ENCODE measurements around the gene SSBP2. TPM values are rescaled to one million over a fixed set of nuclear protein-coding genes. Genes with fewer than 3 reads are reported as not detected.
"Not testable (repeated sequence)": the region's sequence is repeated elsewhere in the genome, so short reads cannot be mapped to it uniquely, and the experiment has no call there.

Gene SSBP2
- total RNA-seq, 1 donor from 2014 or later = 7.9 TPM

DNA sequence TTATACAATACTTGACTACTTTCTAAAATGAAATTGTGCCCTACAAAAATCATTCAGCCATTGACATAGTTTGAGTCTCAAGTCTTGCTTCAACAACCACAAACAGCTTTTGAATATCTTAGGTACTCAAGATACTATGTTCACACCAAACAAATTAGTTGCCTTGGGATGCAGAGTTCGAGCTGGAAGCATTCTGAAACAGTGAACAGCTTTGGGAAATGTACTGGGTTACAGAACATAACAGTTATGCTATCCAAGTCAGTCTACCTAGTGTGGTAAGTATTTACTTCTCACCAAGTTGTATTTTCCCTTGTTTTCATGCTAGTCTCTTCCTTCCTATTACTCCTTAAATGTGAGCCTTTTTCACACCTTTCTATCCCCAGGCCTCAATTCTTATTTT is 143.2 kb downstream of the SSBP2 start:
- TF ChIP-seq CTCF (IDR thresholded peaks at IDR 0.05; ENCODE audit: insufficient read depth, low read length, severe bottlenecking) = no peak
- FAIRE-seq (no peak), DNase-seq (ENCODE audit: low read depth) (no peak)
- Histone ChIP-seq H3K36me3 (ENCODE audit: control insufficient read depth, insufficient read depth, low read length) (peaks cover 1% of the 10 kb centered on the region), H3K27me3 (ENCODE audit: control insufficient read depth, insufficient read depth, low read length) (no peaks in the 10 kb centered on the region), H3K4me3 (ENCODE audit: low read depth, low read length) (no peak overlapping the region)

- DNase-seq (ENCODE audit: low read depth) = no peak
- H3K4me3 ChIP-seq (ENCODE audit: low read depth, low read length) = no peak overlapping the region
- H3K36me3 ChIP-seq (ENCODE audit: control insufficient read depth, insufficient read depth, low read length) = peaks cover 1% of the 10 kb centered on the region
- no peak for FAIRE-seq
- no peaks in the 10 kb centered on the region for H3K27me3 ChIP-seq (ENCODE audit: control insufficient read depth, insufficient read depth, low read length)
- no peak for TF ChIP-seq CTCF (IDR thresholded peaks at IDR 0.05; ENCODE audit: insufficient read depth, low read length, severe bottlenecking)
These were observed 144.7 kb downstream of the SSBP2 start for GRCh38 chr5:81606150-81606549.

GRCh38 chr5:81605299-81605698 is 145.6 kb downstream of the SSBP2 start:
- no peak for DNase-seq (ENCODE audit: low read depth)
- no peak overlapping the region for H3K4me3 ChIP-seq (ENCODE audit: low read depth, low read length)
- no peaks in the 10 kb centered on the region for H3K27me3 ChIP-seq (ENCODE audit: control insufficient read depth, insufficient read depth, low read length)
- TF ChIP-seq CTCF (IDR thresholded peaks at IDR 0.05; ENCODE audit: insufficient read depth, low read length, severe bottlenecking) = no peak
- H3K36me3 ChIP-seq (ENCODE audit: control insufficient read depth, insufficient read depth, low read length) = peaks cover 1% of the 10 kb centered on the region
- FAIRE-seq = no peak

- Histone ChIP-seq H3K4me3 (ENCODE audit: low read depth, low read length) (no peak overlapping the region), H3K27me3 (ENCODE audit: control insufficient read depth, insufficient read depth, low read length) (no peaks in the 10 kb centered on the region), H3K36me3 (ENCODE audit: control insufficient read depth, insufficient read depth, low read length) (peaks cover 2% of the 10 kb centered on the region)
- TF ChIP-seq CTCF (IDR thresholded peaks at IDR 0.05; ENCODE audit: insufficient read depth, low read length, severe bottlenecking) = no peak
- FAIRE-seq = no peak
- DNase-seq (ENCODE audit: low read depth) = no peak
These were observed 146.7 kb downstream of the SSBP2 start for GRCh38 chr5:81604193-81604592.

GRCh38 chr5:81601919-81602318 is 149.0 kb downstream of the SSBP2 start:
- H3K27me3 ChIP-seq (ENCODE audit: control insufficient read depth, insufficient read depth, low read length) = no peaks in the 10 kb centered on the region
- DNase-seq (ENCODE audit: low read depth) (peak; percentile 42), FAIRE-seq (no peak)
- TF ChIP-seq CTCF (IDR thresholded peaks at IDR 0.05; ENCODE audit: insufficient read depth, low read length, severe bottlenecking) = no peak
- no peak overlapping the region for H3K4me3 ChIP-seq (ENCODE audit: low read depth, low read length)
- H3K36me3 ChIP-seq (ENCODE audit: control insufficient read depth, insufficient read depth, low read length) = peaks cover 2% of the 10 kb centered on the region

DNA sequence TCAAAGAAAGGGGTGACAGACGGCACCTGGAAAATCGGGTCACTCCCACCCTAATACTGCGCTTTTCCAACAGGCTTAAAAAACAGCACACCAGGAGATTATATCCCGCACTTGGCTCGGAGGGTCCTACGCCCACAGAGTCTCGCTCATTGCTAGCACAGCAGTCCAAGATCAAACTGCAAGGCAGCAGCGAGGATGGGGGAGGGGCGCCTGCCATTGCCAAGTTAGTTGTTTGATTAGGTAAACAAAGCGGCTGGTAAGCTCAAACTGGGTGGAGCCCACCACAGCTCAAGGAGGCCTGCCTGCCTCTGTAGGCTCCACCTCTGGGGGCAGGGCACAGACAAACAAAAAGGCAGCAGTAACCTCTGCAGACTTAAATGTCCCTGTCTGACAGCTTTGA is 158.8 kb downstream of the SSBP2 start:
- DNase-seq (ENCODE audit: low read depth); FAIRE-seq; H3K4me3 ChIP-seq (ENCODE audit: low read depth, low read length); H3K36me3 ChIP-seq (ENCODE audit: control insufficient read depth, insufficient read depth, low read length); H3K27me3 ChIP-seq (ENCODE audit: control insufficient read depth, insufficient read depth, low read length): not testable (repeated sequence)
